GM19467 (cell line): ENCODE measurements around the gene CHN2.
"Not testable (repeated sequence)": the region's sequence is repeated elsewhere in the genome, so short reads cannot be mapped to it uniquely, and the experiment has no call there.

ENCODE experiments used
- ATAC-seq: cut with Tn5 transposase; IDR thresholded peaks from one replicate; pipeline ENCODE4 v1.9.1; 2021; ENCODE audit warnings: mild to moderate bottlenecking, moderate library complexity; ENCODE audit not compliant: unreplicated experiment

The CHN2 gene

GRCh38 chr7:29185613-29186012 is 9.0 kb upstream of the CHN2 start:
- no peak for ATAC-seq

- ATAC-seq, result peak; percentile 72
Measured at GRCh38 chr7:29189743-29190201, 4.8 kb upstream of the CHN2 start.

GRCh38 chr7:29190349-29191045 is 4.1 kb upstream of the CHN2 start:
- no peak for ATAC-seq

- no peak for ATAC-seq
Measured at GRCh38 chr7:29192323-29192722, 2.3 kb upstream of the CHN2 start.

- no peak for ATAC-seq
Measured at GRCh38 chr7:29192811-29193210, 1.8 kb upstream of the CHN2 start.

GRCh38 chr7:29193316-29194205 is 1.0 kb upstream of the CHN2 start:
- no peak for ATAC-seq

GRCh38 chr7:29194206-29194593 is 375 bp upstream of the CHN2 start:
- no peak for ATAC-seq

GRCh38 chr7:29196191-29196590 is 1.6 kb downstream of the CHN2 start:
- no peak for ATAC-seq

- ATAC-seq, result no peak
Measured at GRCh38 chr7:29196971-29197595, 2.5 kb downstream of the CHN2 start.

GRCh38 chr7:29197916-29198315 is 3.3 kb downstream of the CHN2 start:
- no peak for ATAC-seq

GRCh38 chr7:29199776-29200175 is 5.2 kb downstream of the CHN2 start:
- no peak for ATAC-seq

GRCh38 chr7:29202651-29203069 is 8.1 kb downstream of the CHN2 start:
- no peak for ATAC-seq

- no peak for ATAC-seq
Measured at GRCh38 chr7:29204491-29205272, 10.1 kb downstream of the CHN2 start.

- no peak for ATAC-seq
Measured at GRCh38 chr7:29207162-29207801, 12.7 kb downstream of the CHN2 start.

- ATAC-seq, result no peak
Measured at GRCh38 chr7:29208410-29209250, 14.1 kb downstream of the CHN2 start.

GRCh38 chr7:29209745-29210144 is 15.2 kb downstream of the CHN2 start:
- no peak for ATAC-seq

- ATAC-seq, result not testable (repeated sequence)
Measured at GRCh38 chr7:29212736-29213135, 18.2 kb downstream of the CHN2 start.

- no peak for ATAC-seq
Measured at GRCh38 chr7:29214056-29214455, 19.5 kb downstream of the CHN2 start.

- ATAC-seq, result no peak
Measured at GRCh38 chr7:29214816-29215215, 20.2 kb downstream of the CHN2 start.
